ENCODE measurements around the gene NDC80.

DNA sequence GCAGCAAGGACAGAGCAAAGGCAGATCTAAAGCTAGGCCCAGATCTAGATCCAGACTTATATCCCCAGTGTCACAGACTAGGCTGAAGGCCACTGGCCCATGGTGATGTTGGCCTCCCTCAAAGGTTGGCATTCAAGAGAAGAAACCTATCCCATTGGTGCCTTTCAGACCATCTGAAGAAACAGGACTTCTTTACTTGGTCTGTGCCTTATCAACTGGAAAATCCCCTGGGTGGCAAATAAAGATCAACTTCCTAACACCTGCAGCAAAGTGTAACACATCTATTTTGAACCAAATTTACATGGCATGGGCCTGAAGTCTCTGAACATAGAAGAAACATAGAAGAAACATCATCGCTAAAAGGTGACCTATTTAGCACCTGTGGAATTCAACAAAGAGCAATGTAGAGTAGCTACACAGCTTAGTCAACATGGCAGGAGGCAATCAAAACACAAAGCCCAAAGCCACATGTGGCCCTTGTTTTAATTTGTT is 35.9 kb upstream of the NDC80 start:
- TF ChIP-seq, protein P1, sequence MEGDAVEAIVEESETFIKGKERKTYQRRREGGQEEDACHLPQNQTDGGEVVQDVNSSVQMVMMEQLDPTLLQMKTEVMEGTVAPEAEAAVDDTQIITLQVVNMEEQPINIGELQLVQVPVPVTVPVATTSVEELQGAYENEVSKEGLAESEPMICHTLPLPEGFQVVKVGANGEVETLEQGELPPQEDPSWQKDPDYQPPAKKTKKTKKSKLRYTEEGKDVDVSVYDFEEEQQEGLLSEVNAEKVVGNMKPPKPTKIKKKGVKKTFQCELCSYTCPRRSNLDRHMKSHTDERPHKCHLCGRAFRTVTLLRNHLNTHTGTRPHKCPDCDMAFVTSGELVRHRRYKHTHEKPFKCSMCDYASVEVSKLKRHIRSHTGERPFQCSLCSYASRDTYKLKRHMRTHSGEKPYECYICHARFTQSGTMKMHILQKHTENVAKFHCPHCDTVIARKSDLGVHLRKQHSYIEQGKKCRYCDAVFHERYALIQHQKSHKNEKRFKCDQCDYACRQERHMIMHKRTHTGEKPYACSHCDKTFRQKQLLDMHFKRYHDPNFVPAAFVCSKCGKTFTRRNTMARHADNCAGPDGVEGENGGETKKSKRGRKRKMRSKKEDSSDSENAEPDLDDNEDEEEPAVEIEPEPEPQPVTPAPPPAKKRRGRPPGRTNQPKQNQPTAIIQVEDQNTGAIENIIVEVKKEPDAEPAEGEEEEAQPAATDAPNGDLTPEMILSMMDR (optimal IDR thresholded peaks at IDR 0.05 in 1 of 3, IDR thresholded peaks at IDR 0.05 in 1 of 3, conservative IDR thresholded peaks at IDR 0.05 in 1 of 3; ENCODE audit: extremely low read depth in 1 of 3, insufficient read depth in 2 of 3, low read length in 3 of 3) = no peak
- no peak for TF ChIP-seq EZH2 (IDR thresholded peaks at IDR 0.05; ENCODE audit: low read length)

All from keratinocyte (primary cell).